SW 1271 (cell line): ENCODE measurements around the gene SLC18A3.
A peak's percentile ranks its signal among the peaks of the same experiment; 100 is the strongest.

Experiments
- DNase-seq, 2 experiments: peaks; one replicate each; lab custom pipeline; 2025; lab: John Stamatoyannopoulos, UW

SLC18A3 gene

DNA sequence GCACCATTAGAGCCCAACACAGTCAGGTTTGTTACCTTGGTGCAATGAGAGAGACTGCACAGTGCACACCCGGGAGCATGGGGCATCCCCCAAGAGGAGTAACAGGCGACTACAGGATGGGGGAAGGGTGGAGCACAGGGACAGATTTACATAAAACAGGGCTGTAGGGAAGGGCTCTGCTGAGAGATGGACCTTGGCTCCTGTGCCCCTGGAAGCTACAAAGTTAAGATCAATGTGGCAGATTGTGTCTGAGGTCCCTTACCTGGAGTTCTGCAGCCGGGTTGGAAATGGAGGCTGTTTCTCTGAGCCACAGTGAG is 13.7 kb upstream of the SLC18A3 start:
- no peak for DNase-seq

DNA sequence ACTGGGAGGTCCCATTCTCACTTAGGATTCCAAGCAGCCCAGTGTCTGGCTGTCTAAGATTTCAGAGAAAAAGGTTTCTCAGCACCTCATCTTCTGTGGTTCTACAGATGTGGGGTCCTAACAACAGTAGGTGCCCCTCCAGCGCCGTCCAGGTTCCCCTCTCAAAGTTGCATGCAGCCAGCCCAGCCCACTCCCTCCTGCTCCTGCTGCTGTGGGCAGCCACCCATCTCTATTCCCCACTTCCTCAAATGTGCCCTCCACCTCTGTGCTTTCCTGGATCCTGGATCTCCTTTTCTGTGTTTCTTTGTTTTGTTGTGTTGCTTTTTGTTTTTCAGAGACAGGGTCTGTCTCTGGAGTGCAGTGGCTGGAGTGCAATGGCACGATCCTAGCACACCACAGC is 13.3 kb upstream of the SLC18A3 start:
- no peak for DNase-seq

DNA sequence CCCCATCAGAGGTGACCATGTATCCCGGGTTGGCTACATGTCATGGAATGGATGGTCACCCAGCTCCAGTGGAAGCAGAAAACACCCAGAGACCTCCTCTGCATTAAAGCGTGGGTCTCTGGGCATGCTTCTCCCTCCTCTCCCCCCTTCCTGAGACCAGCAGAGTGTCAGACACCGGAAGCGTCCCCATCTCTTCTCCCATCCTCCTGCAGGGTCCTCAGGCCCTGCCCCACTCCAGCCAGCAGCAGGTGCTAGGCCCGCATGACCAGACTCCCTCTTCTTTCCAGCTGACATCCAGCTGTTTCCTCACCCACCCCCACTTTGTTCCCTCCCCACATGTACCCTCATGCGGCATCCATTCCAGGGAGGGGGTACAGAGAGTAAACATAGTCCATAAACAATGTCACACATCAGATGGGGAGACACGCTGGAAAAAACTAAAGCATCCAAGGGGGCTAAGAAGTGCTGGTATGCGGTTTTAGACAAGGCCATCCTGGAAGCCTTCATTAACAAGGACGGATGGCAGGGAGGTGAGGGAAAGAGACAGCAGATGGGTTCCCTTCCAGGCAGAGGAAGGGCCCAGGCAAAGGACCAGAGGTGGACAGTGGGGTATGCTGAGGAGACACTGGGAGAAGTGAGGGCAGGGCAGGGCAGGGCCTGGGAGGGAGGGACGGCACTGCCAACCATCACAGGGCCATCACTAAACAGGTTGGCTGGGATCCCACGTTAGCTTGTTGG is 12.5 kb upstream of the SLC18A3 start:
- DNase-seq = no peak

DNA sequence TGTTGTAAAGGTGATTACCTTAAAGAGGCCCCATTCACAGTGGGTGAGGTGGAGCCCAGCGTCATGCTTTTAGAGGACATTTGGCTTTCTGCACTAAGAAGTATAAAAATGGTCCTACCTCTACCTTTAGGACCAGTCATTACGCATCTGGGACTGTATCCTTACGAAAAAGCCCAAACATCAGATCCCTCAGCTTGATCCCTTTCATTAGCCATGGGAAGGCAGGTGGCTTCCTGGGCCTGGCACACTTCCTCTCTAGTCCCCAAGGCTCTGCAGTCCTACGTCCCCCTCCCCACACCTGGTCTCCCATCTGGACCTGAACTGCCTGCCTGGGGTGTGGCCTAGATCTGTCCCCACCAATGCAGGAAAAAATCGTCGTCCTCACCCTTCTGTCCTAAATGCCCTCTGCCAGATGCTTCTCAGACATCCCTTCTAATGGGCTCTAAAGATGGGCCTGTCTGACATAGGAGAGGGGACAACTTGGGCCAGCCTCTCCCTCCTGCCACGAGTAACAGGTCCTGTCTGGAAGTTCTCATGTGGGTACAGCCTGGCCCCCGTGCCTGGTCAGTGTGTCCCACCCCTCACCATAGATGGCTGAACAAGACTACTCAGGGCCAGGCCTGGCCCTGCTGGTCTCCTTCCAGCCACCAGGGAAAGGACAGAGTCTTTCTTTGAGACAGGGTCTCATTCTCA is 11.8 kb upstream of the SLC18A3 start:
- DNase-seq = no peak

DNA sequence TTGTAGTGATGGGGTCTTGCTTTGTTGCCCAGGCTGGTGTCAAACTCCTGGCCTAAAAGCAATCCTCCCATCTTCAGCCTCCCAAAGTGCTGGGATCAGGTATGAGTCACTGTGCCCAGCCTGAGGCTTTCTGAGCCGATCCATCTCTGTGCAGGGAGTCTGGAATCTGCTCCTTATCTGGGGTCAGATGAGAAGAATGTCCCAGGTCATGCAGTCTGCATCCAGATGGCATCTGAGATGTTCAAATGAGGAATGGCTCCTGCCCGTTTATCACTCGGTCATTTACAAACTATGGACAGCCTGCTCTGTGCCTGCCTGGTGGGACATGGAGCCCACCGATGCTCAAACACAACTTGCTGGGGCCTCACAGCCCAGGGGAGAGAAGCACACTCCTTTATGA is 11.1 kb upstream of the SLC18A3 start:
- peak in 1 of 2 experiments; percentile 5 for DNase-seq

DNA sequence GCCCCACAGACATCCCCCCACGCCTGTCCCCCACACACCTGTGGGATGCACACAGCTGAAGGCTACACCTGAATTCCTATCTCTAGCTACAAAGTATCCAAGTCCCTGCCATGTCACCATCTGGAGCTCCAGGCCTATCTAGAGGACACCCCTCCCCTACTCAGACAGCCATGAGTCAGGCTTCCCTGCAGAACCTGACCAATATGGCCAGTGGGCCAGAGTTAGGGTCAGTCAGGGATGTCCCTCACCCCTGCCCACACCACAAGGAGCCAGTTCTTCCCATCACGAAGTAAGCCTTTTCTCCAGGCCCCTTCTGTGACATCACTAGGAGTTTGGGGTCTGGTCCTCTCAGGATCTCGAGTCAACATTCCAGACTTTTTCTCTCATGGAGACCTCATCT is 10.6 kb upstream of the SLC18A3 start:
- DNase-seq = no peak

DNA sequence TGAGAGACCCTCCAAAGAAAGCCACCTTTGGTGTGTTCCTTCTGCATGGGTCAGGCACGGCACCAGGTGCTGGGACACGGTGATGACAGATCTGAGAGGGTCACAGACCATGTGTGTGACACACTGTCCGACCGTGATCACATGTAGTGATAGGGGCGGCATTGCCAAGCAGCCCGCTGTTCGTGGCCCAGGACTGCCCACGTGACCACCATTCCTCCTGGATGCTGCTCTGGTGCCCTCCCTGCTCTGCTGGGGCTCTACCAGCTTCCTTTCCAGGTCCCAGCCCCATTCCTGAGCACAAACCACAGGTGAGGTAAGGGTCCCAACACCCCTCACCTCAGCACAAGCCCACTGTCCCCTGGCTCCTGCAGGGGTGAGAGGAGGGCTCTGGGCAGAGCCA is 10.1 kb upstream of the SLC18A3 start:
- no peak for DNase-seq

DNA sequence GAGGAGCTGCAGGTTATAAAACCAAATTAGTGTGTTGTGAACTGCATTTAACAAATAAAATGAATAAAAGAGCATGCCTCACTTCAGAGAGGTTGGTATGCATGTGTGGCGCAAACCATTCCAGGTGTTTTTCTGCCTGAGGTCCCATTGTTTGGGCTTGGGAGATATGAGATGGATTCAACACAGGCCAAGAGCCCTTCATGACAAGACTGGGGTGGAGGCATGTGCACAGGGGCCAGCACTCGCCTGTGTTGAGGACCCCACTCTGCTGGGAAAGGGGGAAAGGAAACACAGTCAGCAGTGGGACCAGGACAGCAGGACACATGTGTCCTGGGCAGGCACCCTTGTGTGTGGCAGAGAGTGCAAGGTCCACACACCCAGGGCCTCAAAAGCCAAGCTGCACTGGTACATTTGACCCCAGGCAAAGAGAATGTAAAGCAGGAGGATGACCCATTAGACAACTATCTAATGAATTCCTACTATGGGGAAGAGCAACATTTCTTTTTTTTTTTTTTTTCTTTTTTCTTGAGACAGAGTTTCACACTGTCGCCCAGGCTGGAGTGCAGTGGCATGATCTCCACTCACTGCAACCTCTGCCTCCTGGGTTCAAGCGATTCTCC is 9.2 kb upstream of the SLC18A3 start:
- DNase-seq = no peak

DNA sequence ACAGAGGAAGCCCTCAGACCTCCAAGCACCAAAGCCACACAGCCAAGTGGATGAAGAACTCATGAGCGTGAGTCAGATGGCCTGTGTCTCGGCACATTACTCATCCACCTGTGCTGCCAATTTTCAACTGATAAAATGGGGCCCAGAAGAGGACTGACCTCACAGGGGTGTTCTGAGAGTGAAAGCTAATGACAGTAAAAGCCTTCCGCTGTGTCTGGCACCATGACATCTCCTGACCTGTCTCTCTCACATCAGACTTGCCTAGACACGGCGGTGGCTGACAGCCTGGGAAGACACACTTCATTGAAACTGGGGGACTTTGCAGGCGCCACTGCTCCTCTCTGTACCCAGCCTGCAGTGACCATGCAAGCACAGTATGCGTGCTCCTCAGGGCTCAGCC is 8.3 kb upstream of the SLC18A3 start:
- DNase-seq = no peak

DNA sequence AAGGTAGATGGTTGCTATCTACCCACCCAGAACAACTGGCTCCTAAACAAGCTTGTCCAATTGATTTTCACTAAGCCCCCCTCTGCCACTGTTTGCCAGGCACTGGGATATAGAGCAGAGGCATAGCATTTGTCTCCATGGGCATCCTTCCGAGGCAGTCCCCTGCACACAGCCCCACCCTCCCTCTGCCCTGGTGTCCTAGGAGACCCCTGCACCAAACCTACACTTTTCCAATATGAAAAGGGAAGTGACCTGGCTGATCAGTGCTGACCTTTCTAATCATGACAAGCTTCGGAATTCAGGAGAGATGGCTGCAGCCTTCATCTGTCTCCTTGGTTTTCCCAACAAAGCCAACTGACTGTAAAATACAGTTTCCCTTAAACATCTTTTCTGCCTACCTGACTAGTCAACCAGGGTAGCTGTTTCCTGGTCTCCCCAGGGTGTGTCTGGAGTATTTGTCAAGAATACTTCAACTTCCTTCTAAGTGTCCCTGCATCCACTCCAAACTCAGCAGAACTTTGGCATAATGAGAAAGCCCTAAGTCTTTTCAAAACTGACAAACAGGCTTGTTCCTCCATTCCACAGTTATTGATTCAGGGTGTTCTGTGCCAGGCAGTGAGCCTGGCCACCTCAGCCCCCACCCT is 7.6 kb upstream of the SLC18A3 start:
- DNase-seq = no peak

DNA sequence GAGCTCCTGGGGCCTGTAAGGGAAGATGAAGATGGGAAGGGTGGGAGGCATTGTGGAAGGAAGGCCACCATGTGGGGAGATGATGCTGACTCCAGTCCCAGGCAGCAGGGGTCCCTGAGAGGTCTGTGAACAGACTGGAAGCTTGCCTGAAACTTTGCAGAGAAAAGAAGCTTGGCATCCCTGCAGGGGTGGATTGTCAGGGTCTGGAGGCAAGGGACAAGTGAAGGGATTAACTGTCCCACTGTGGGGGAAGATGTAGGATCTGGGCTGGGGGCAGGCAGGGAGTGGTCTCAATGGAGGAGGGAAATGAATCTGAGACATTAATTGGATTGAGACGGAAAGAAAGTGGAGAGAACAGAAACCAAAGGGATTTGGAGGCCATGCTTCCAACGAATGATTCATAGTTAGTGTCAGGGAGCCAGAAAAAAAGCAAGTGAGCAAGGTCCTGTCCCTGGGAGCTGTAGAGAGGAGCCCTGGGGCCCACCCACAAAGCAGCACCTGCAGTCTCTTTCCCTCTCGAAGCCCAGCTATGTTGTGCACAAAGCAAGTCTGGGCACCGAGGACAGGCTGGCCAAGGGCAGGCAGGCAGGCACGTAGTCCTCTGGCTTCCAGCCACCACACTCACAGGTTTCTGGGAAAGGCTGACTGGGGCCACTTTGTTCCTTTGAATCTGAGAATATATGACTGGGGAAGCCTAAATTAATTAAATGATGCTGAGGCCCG is 4.7 kb upstream of the SLC18A3 start:
- DNase-seq = no peak

DNA sequence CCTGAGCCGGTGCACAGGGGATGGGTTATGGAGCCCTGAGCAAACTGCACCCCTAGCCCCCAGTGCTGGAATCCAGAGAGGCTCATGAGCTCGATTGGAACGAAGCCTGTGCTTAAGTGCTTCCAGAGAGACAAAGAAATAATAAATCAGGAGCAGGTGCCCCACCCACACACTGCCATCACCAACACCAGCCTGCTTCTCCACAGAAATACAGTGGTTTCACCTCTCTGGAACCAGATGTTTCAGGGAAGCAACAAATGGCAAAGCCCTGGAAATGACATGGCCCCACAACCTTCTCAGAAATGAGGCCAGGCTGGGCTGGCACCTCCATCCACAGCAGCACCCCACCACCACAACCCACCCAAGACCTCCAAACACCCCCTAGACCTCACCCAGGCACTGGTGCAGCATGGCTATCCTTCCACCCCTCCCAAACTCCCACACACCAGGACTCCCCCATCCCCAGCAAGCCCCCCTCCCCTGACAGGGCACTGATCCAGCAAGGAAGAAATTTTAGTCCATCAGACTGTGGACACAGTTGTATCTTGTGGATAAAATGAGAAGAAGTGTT is 4.1 kb upstream of the SLC18A3 start:
- DNase-seq = no peak

DNA sequence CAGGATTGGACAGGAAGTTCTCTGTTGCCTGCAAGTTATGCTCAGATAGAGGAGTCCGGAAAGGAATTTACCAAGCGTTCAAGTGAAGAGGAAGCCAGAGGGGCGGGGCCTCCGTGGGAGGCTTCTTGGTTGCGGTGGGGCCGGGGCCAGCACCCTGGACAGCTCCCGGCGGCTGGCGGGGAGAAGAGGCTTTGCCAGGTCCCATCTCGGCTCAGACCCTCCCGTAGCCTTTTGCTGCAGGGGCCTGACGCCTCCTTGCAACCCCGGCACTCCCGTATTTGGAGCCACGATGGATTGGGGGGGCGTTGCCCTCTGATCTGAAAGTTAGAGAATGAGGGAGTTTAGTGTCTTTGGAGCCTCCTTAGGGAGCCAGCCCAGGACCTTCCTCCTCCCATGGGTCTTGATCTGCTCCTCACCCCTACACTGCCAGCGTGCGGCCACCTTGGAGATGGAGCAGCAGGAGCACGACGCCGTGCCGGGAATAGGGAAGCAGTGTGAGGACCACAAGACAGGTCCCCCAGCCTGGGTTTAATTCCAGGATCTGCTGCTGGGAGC is 3.1 kb upstream of the SLC18A3 start:
- DNase-seq = no peak

DNA sequence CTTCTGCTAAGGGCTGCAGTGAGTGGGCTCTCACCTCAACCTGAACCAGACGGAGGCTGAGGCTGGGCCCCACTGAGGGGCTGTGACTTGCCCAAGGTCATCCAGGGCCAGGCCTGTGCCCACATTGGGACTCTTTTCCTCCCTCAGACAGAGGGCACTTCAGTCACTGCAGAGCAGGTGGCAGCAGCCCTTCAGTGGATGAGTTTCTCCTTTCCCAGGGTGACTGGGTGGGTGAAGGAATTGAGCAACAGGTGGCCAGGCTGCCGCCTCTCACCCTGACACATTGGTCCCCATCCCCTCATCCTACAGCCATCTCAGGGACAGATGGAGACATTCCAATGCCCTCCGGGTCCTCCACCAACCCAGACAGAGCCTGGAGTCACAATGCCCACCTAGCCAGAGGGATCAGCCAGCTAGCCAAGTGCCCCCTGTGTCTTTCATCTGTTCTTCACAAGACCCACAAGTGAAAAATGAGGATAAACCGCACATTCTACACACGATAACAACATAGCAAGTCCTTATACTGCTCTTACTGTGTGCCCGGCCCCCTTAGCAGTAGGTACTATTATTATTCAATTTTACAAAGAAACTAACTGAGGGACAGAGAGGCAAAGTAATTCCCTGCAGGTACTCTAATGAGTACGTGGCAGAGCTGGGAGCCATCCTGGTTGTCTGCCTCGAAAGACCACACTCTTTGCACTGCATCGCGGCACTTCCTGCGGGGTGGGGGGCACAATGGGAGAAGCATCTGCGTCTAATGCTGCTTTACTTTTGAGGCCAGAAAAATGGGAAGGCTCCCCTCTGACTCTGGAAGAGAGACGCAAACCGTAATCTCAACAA is 1.7 kb upstream of the SLC18A3 start:
- DNase-seq = no peak

DNA sequence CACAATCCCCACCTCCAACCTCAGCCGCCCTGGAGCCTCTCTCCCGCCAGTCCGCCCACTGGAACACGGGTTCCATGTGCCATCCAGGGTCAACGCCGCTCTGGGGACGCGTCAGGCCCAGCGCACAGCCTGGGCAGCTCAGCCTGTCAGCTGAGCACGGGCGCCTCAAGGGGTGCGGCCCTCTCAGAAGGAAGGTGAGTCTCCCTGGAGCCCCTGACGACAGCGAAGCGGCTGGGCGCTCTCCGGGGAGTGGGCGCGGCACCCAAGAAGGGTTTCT is 1.2 kb upstream of the SLC18A3 start:
- DNase-seq = no peak

DNA sequence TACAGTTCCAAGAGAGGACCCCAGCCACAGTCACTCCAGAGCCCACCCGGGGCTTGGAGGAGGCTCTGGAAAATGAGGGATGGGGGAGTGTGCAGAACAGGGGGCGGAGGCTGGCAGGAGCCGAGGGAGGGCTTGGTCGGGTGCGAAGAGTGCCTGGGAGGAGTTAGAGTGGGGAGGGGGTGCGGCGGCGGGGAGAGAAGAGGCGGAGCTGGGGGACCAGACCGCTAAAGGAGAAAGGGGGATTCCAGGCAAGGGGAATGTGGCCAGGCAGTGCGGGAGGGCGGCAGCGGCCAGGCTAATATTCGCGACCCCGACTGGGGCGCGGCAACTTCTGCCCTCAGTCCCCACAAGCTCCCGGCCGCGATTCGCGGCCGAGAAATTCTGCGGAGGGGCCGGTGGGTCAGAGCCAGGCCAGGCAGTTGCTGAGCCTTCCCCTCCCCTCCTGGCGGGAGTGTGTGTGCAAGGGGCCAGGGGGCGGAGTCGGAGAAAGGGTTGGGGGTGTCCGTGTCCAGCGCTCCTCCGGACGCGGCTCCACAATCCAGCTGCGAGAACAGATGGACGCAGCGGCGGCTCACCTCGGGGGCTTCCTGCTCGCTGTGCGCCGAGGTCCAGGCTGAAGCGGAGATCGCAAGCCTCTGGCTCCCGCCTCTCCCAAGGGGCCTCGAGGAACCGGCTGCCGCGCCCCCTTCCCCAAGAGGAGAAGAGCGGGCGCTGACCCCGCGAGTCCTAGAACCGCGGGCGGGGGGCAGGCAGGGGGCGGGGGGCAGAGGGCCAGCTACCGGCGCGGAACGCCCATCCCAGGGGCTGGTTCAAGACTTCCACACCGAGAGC is 612 bp upstream of the SLC18A3 start:
- no peak for DNase-seq

DNA sequence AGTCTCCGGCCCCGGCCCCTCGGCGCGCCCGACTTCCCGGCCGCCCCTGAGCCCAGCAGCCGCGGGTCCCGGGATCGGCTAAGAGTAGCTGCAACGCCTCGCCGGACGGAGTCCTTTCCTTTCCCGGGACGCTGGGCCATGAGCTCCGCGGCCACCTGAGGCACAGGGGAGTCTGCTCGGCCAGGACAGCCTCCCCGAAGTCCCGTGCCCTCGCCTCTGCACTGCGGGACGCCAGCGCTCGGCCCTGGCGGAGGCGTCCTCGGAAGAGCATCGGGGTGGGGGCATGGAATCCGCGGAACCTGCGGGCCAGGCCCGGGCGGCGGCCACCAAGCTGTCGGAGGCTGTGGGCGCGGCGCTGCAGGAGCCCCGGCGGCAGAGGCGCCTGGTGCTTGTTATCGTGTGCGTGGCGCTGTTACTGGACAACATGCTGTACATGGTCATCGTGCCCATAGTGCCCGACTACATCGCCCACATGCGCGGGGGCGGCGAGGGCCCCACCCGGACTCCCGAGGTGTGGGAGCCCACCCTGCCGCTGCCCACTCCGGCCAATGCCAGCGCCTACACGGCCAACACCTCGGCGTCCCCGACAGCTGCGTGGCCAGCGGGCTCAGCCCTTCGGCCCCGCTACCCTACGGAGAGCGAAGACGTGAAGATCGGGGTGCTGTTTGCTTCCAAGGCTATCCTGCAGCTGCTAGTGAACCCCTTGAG is 502 bp downstream of the SLC18A3 start:
- no peak for DNase-seq

DNA sequence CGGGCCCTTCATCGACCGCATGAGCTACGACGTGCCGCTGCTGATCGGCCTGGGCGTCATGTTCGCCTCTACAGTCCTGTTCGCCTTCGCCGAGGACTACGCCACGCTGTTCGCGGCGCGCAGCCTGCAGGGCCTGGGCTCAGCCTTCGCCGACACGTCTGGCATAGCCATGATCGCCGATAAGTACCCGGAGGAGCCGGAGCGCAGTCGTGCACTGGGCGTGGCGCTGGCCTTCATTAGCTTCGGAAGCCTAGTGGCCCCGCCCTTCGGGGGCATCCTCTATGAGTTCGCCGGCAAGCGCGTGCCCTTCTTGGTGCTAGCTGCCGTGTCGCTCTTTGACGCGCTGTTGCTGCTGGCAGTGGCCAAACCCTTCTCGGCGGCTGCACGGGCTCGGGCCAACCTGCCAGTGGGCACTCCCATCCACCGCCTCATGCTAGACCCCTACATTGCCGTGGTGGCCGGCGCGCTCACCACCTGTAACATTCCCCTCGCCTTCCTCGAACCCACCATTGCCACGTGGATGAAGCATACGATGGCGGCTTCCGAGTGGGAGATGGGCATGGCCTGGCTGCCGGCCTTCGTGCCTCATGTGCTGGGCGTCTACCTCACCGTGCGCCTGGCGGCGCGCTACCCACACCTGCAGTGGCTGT is 1.2 kb downstream of the SLC18A3 start:
- DNase-seq = no peak
